HepG2 (cell line): Measurements from ENCODE around the gene RABGAP1L. TPM values are rescaled to one million over a fixed set of nuclear protein-coding genes. Genes with fewer than 3 reads are reported as not detected.
A peak's percentile ranks its signal among the peaks of the same experiment; 100 is the strongest.

Experiments used
- AGO2 ChIP-seq: fragments of 200-400 bp; formaldehyde crosslinking; optimal IDR thresholded peaks from 2 replicates; pipeline ENCODE3; 2017; ENCODE audit warnings: mild to moderate bottlenecking, low read depth, low read length, moderate library complexity
- ARHGAP35 ChIP-seq: sonication (generic); formaldehyde crosslinking; IDR thresholded peaks from 2 replicates; pipeline ENCODE4 v1.9.0; 2022; ENCODE audit warnings: mild to moderate bottlenecking, inconsistent platforms, moderate library complexity, missing genetic modification reagents, borderline replicate concordance
- ATM ChIP-seq: fragments of 450-650 bp; IDR thresholded peaks from 2 replicates; pipeline ENCODE4 v1.7.1; 2017; ENCODE audit warnings: mild to moderate bottlenecking, borderline replicate concordance
- DBP ChIP-seq: sonication (generic); formaldehyde crosslinking; IDR thresholded peaks from 2 replicates; pipeline ENCODE4 v1.4.0; 2020; ENCODE audit warnings: missing genetic modification reagents; ENCODE audit errors: not compliant biosample characterization
- DDIT3 ChIP-seq: sonication (generic); formaldehyde crosslinking; IDR thresholded peaks from 2 replicates; pipeline ENCODE4 v1.4.0; 2020; ENCODE audit warnings: mild to moderate bottlenecking, missing genetic modification reagents
- FOXA3 ChIP-seq: IDR thresholded peaks from 2 replicates; pipeline ENCODE4 v1.6.1; 2016; ENCODE audit warnings: missing genetic modification reagents, missing compliant biosample characterization
- FOXJ3 ChIP-seq: sonication (generic); formaldehyde crosslinking; IDR thresholded peaks from 2 replicates; pipeline ENCODE4 v1.4.0; 2020; ENCODE audit warnings: missing genetic modification reagents, mild to moderate bottlenecking, borderline replicate concordance
- HNF1A ChIP-seq, 2 experiments: sonication (generic) in 1 of 2; formaldehyde crosslinking in 1 of 2; IDR thresholded peaks; 2 replicates each; pipeline versions ENCODE4 v1.4.0 to v1.6.1; 2016 to 2020; ENCODE audit warnings: borderline replicate concordance in 1 of 2, low read depth in 1 of 2, mild to moderate bottlenecking in 1 of 2, missing genetic modification reagents in 1 of 2
- HNF4G ChIP-seq, 2 experiments: sonication (generic) in 1 of 2; formaldehyde crosslinking in 1 of 2; IDR thresholded peaks; 2 replicates each; pipeline versions ENCODE4 v1.4.0 to v1.6.1; 2011 to 2020; ENCODE audit warnings: borderline replicate concordance in 2 of 2, low read depth in 2 of 2, mild to moderate bottlenecking in 2 of 2, low read length in 1 of 2, missing genetic modification reagents in 1 of 2, moderate library complexity in 1 of 2
- IKZF1 ChIP-seq: fragments of 450-650 bp; IDR thresholded peaks from 2 replicates; pipeline ENCODE4 v1.7.1; 2016
- MAFF ChIP-seq: IDR thresholded peaks from 2 replicates; pipeline ENCODE4 v1.6.1; 2011; ENCODE audit warnings: low read depth, low read length, improper control_type of control experiment
- MED13 ChIP-seq: sonication (generic); formaldehyde crosslinking; IDR thresholded peaks from 2 replicates; pipeline ENCODE4 v1.5.0; 2020; ENCODE audit warnings: missing genetic modification reagents
- MXI1 ChIP-seq: IDR thresholded peaks from 3 replicates; pipeline ENCODE4 v1.6.1; 2012; ENCODE audit warnings: low read depth, low read length, inconsistent platforms, borderline replicate concordance
- NR2F6 ChIP-seq, 2 experiments: IDR thresholded peaks; 2 replicates each; pipeline ENCODE4 v1.6.1; 2016; ENCODE audit warnings: antibody characterized with exemption in 1 of 2, mild to moderate bottlenecking in 1 of 2
- SATB2 ChIP-seq: sonication (generic); formaldehyde crosslinking; IDR thresholded peaks from 2 replicates; pipeline ENCODE4 v1.5.0; 2020; ENCODE audit warnings: missing genetic modification reagents
- SMARCC2 ChIP-seq: fragments of 450-650 bp; IDR thresholded peaks from 2 replicates; pipeline ENCODE4 v1.6.1; 2017; ENCODE audit warnings: antibody characterized with exemption, mild to moderate bottlenecking
- UBTF ChIP-seq: sonication (generic); formaldehyde crosslinking; IDR thresholded peaks from 2 replicates; pipeline ENCODE4 v1.4.0; 2020; ENCODE audit warnings: mild to moderate bottlenecking, missing genetic modification reagents
- ZBTB25 ChIP-seq: IDR thresholded peaks from 2 replicates; pipeline ENCODE4 v1.6.1; 2018; ENCODE audit warnings: missing genetic modification reagents
- ZKSCAN8 ChIP-seq: IDR thresholded peaks from 2 replicates; pipeline ENCODE4 v1.6.1; 2016; ENCODE audit warnings: borderline replicate concordance, missing genetic modification reagents, missing compliant biosample characterization
- ZNF292 ChIP-seq: sonication (generic); formaldehyde crosslinking; IDR thresholded peaks from 2 replicates; pipeline ENCODE4 v1.8.1; 2022; ENCODE audit warnings: mild to moderate bottlenecking, low read depth, missing genetic modification reagents, borderline replicate concordance
- ZNF446 ChIP-seq: sonication (generic); formaldehyde crosslinking; IDR thresholded peaks from 2 replicates; pipeline ENCODE4 v1.5.0; 2020; ENCODE audit warnings: mild to moderate bottlenecking, missing genetic modification reagents
- polyA plus RNA-seq, 8 experiments: library from polyadenylated mRNA; depleted of rRNA in 3 of 8; stranded (reverse) in 7 of 8; unstranded in 1 of 8; fragments of >200 nt; fragmentation: Illumina TruSeq in 4 of 8; extraction: Trizol in 4 of 8; gene quantifications; 2 replicates each; pipeline versions ENCODE4 v1.2.1 to v1.2.3, GENCODE V29; 2011 to 2016; ENCODE audit warnings: low read depth in 4 of 8, missing spikeins in 1 of 8, mixed read lengths in 1 of 8; ENCODE audit not compliant: insufficient read depth in 1 of 8
- total RNA-seq, 5 experiments: library from RNA; depleted of rRNA; stranded (reverse); fragments of >200 nt; fragmentation: Illumina TruSeq; extraction: Trizol; gene quantifications; 2 replicates each; pipeline ENCODE4 v1.2.3, GENCODE V29; 2016; ENCODE audit warnings: low read depth in 1 of 5

RABGAP1L gene
- total and polyA plus RNA-seq, 2 of the 13 experiments (the other 11 are each of a cell fraction or from before 2014, with no cell fraction given), result 7.9 to 22.6 TPM

GRCh38 chr1:174666248-174666647, 506.9 kb downstream of the RABGAP1L start (continued):
- peak; percentile 91; the same call in 1 of the 2 replicates for TF ChIP-seq FOXJ3
- TF ChIP-seq MXI1, result peak; percentile 70; the same call in 1 of the 3 replicates
- 0 out of 2 replicates have a peak, but pooled peaks have one; percentile 65 for TF ChIP-seq ZNF292 (CRISPR knock-in tag)
- no peak for TF ChIP-seq ZNF446 (CRISPR knock-in tag)
- TF ChIP-seq MED13, result no peak
- TF ChIP-seq DBP (CRISPR knock-in tag), result no peak
- TF ChIP-seq SATB2 (CRISPR knock-in tag), result no peak
- peak; percentile 24; the same call in 1 of the 2 replicates for TF ChIP-seq HNF1A (IDR thresholded peaks at IDR 0.05; ENCODE audit: low read depth)
- peak; percentile 54; the same call in 1 of the 2 replicates for TF ChIP-seq HNF1A (CRISPR knock-in tag; IDR thresholded peaks at IDR 0.05; ENCODE audit: borderline replicate concordance)
- no peak for TF ChIP-seq IKZF1
- no peak for TF ChIP-seq UBTF (CRISPR knock-in tag)
- TF ChIP-seq ARHGAP35 (CRISPR knock-in tag), result no peak
- peak; percentile 96 for TF ChIP-seq FOXA3
- TF ChIP-seq SMARCC2, result 0 out of 2 replicates have a peak, but pooled peaks have one; percentile 3
- no peak for TF ChIP-seq AGO2
- TF ChIP-seq MAFF, result no peak
- peak; percentile 46; the same call in 1 of the 2 replicates for TF ChIP-seq HNF4G (IDR thresholded peaks at IDR 0.05; ENCODE audit: borderline replicate concordance, low read depth, low read length)
- TF ChIP-seq HNF4G (CRISPR knock-in tag; IDR thresholded peaks at IDR 0.05; ENCODE audit: borderline replicate concordance, low read depth), result peak; percentile 44; the same call in 1 of the 2 replicates
- 0 out of 2 replicates have a peak, but pooled peaks have one; percentile 46 for TF ChIP-seq ZBTB25
- TF ChIP-seq DDIT3 (CRISPR knock-in tag), result no peak
- peak; percentile 79 for TF ChIP-seq NR2F6 (IDR thresholded peaks at IDR 0.05)
- TF ChIP-seq NR2F6 (CRISPR knock-in tag; IDR thresholded peaks at IDR 0.05), result peak; percentile 72
- TF ChIP-seq ZKSCAN8 (CRISPR knock-in tag), result peak; percentile 55; the same call in 1 of the 2 replicates
- no peak for TF ChIP-seq ATM
